HT1080 (cell line): ENCODE measurements around the gene PPTC7. TPM values are rescaled to one million over a fixed set of nuclear protein-coding genes. Genes with fewer than 3 reads are reported as not detected.

Experiments
- small RNA-seq: library from RNA; depleted of rRNA; stranded (forward); fragments of <200 nt; gene quantifications from one replicate; pipeline ENCODE3, GENCODE V24; 2014
- total RNA-seq: library from RNA; depleted of rRNA; stranded (reverse); fragments of >200 nt; shearing (Covaris generic); gene quantifications from 2 replicates; pipeline ENCODE4 v1.2.3, GENCODE V29; 2014; rRNA removed

PPTC7 gene
- total RNA-seq, 1 experiment from 2014 or later: 14.9 TPM

Small RNA genes within 50 kb of the gene (small RNA-seq; reads per million reads assigned to genes)
- not detected for gene RF00278
- not detected for gene RN7SL387P

Other genes starting within 250 kb of the PPTC7 start
- 79.0 and 84.2 TPM in 2 replicates for gene ANAPC7, start 179.6 kb downstream of the PPTC7 start, total RNA-seq
- gene ARPC3, start 133.0 kb downstream of the PPTC7 start, total RNA-seq: 234 and 244 TPM in 2 replicates
- gene GPN3, start 115.1 kb downstream of the PPTC7 start, total RNA-seq: 27.2 and 29.6 TPM in 2 replicates
- 38.0 and 46.1 TPM in 2 replicates for gene FAM216A, start 114.5 kb downstream of the PPTC7 start, total RNA-seq
- 44.6 and 55.6 TPM in 2 replicates for gene VPS29, start 81.2 kb downstream of the PPTC7 start, total RNA-seq
- 0.23 and 0.43 TPM in 2 replicates for gene RAD9B, start 81.0 kb downstream of the PPTC7 start, total RNA-seq
- gene TCTN1, start 30.8 kb upstream of the PPTC7 start, total RNA-seq: 13.1 and 15.9 TPM in 2 replicates
- gene HVCN1, start 105.8 kb upstream of the PPTC7 start, total RNA-seq: 0.06 TPM in 1 of 2 replicates, not detected in the other
- 139 and 186 TPM in 2 replicates for gene PPP1CC, start 159.6 kb upstream of the PPTC7 start, total RNA-seq